AG10803 (cell line): ENCODE data around the gene SCCPDH.
"Not testable (repeated sequence)": the region's sequence is repeated elsewhere in the genome, so short reads cannot be mapped to it uniquely, and the experiment has no call there.

ENCODE experiments used
- DNase-seq: peaks from one replicate; pipeline ENCODE4 v3.0.0; 2010; ENCODE audit warnings: low read depth
- H3K4me3 ChIP-seq: 2 replicates; pipeline ENCODE4 v1.5.1; 2011; ENCODE audit warnings: mild to moderate bottlenecking, low read length, control low read depth
- TF ChIP-seq, protein P1 (sequence below): conservative IDR thresholded peaks from 2 replicates; pipeline ENCODE4 v1.5.1; 2011; ENCODE audit warnings: mild to moderate bottlenecking, low read length, control low read depth, inconsistent platforms

SCCPDH gene

DNA sequence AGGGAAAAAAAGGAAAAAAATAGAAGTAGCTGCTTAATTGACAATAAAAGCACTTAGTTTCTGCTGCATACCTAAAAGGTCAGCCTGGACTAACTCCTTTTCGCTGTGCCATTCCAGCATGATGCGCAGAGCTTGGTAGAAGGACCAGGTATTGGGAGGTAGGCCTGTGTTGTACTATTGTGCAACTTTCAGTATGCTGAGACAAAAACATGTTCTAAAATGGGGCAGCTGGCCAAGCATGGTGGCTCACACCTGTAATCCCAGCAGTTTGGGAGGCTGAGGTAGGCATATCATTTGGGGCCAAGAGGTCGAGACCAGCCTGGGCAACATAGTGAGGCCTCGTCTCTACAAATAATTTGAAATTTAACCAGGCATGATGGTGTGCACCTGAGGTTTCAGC lies 15.0 kb upstream of the SCCPDH start:
- DNase-seq, result no peak
- TF ChIP-seq, protein P1, sequence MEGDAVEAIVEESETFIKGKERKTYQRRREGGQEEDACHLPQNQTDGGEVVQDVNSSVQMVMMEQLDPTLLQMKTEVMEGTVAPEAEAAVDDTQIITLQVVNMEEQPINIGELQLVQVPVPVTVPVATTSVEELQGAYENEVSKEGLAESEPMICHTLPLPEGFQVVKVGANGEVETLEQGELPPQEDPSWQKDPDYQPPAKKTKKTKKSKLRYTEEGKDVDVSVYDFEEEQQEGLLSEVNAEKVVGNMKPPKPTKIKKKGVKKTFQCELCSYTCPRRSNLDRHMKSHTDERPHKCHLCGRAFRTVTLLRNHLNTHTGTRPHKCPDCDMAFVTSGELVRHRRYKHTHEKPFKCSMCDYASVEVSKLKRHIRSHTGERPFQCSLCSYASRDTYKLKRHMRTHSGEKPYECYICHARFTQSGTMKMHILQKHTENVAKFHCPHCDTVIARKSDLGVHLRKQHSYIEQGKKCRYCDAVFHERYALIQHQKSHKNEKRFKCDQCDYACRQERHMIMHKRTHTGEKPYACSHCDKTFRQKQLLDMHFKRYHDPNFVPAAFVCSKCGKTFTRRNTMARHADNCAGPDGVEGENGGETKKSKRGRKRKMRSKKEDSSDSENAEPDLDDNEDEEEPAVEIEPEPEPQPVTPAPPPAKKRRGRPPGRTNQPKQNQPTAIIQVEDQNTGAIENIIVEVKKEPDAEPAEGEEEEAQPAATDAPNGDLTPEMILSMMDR, result no peak
- no peak overlapping the region for H3K4me3 ChIP-seq

DNA sequence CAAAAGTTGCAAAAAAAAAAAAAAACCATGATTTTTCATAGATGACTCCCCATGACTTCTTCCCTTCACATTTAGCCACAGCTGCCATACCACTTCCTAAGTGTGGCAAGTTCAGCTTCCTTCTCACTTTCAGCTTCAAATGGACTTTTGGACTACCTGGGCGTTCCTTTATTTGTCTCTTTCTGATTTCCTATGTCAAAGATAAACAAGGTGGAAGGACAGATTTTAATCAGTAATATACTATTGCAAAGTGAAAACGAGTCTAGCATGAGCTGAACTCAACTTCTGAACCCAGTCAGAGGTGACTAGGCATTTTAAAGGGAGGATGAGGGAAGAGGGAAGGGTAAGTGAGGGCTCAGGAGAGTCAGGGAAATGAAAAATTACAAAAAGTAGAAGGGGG lies 14.4 kb upstream of the SCCPDH start:
- TF ChIP-seq, protein P1, result no peak
- H3K4me3 ChIP-seq, result no peak overlapping the region
- no peak for DNase-seq

DNA sequence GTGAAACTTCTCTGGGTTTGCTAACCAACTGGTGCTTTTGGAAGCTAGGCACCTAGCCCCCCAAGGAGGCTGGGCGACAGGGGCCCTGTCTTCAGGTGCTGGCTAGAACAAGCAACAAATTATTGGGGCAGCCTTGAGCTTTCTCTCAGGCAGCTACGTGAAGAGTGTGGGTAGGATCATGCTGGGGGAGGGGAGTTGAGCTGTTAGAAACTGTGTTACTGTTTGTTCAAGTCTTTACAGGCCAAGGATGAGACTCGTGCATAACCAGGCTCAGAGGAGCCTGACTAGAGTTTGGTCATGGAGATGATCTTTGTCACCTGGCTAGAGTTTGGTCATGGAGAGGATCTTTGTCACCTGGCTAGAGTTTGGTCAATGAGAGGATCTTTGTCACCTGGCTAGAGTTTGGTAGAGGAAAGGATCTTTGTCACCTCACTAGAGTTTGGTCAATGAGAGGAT lies 12.6 kb upstream of the SCCPDH start:
- TF ChIP-seq, protein P1, result no peak
- DNase-seq, result no peak
- H3K4me3 ChIP-seq, result no peak overlapping the region

DNA sequence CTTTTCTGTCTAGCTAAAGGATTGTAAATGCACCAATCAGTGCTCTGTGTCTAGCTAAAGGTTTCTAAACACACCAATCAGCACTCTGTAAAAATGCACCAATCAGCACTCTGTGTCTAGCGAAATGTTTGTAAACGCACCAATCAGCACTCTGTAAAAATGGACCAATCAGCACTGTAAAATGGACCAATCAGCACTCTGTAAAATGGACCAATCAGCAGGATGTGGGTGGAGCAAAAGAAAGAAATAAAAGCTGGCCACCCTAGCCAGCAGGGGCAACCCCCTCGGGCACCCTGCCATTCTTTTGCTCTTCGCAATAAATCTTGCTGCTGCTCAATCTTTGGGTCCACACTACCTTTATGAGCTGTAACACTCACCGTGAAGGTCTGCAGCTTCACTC lies 11.8 kb upstream of the SCCPDH start:
- not testable (repeated sequence) for DNase-seq, H3K4me3 ChIP-seq

DNA sequence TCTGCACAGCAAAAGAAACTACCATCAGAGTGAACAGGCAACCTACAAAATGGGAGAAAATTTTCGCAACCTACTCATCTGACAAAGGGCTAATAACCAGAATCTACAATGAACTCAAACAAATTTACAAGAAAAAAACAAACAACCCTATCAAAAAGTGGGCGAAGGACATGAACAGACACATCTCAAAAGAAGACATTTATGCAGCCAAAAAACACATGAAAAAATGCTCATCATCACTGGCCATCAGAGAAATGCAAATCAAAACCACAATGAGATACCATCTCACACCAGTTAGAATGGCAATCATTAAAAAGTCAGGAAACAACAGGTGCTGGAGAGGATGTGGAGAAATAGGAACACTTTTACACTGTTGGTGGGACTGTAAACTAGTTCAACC lies 4.8 kb upstream of the SCCPDH start:
- DNase-seq, H3K4me3 ChIP-seq: not testable (repeated sequence)

DNA sequence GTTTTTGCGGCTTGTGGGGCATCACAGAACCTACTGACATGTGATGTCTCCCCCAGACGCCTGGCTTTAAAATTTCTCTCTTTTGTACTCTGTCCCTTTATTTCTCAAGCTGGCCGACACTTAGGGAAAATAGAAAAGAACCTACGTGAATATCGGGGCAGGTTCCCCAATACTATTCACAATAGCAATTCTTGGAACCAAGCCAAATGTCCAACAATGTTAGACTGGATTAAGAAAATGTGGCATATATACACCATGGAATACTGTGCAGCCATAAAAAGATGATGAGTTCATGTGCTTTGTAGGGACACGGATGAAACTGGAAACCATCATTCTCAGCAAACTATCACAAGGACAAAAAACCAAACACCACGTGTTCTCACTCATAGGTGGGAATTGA lies 3.4 kb upstream of the SCCPDH start:
- not testable (repeated sequence) for DNase-seq, H3K4me3 ChIP-seq

DNA sequence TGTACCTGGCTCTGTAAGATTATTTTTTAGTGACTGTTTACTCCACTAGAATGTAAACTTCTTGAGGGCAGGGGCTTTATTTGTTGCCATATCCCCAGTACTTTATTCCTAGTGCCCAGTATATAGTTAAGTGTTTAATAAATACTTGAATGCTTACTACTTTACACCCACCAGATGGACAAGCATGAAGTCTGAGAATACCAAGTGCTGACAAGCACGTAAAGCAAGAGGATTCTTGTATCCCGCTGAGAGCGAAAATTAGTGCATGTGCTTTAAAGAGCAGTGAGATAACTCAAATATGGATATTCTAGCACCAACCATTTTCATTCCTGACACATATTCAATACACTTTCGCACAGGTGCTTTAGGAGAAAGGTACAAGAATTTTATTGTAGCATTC lies 1.5 kb upstream of the SCCPDH start:
- H3K4me3 ChIP-seq, result no peak overlapping the region
- no peak for DNase-seq
- TF ChIP-seq, protein P1, result no peak

DNA sequence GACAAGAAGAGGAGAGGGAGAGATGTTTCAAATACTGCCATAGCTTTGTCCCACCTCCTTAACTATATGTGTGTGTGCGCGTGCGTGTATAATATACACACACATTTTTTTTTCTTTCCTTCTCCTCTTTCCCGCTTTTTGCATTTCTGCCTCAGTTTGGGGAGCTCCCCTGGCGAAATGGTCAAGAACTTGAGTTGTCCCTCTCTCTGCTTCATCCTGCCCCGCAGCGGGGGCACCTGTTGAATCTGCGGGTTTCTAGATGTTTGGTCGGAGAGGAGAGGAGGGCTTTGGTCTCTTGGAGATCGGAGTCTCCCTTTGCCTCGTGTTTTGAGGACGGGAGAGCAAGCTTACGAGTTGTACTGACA lies 504 bp downstream of the SCCPDH start:
- peak; percentile 31 for DNase-seq
- TF ChIP-seq, protein P1, result no peak
- H3K4me3 ChIP-seq, result peak overlapping the region; percentile 78

DNA sequence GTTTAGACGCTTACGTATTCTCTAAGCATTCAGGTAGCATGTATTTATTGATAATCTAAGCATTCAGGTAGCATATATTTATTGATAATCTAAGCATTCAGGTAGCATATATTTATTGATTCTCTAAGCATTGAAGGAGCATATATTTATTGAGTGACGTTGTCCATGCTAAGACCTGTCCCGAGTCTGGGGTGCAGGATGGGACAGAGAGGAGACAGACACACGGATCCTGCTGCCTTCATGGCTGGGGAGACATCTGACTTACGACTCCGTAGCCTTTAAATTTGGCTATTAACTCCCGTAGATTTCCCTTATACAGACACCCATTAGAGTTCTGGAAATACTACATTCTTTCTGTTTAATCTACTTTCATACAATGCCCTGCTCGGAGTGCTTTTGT lies 982 bp downstream of the SCCPDH start:
- TF ChIP-seq, protein P1, result no peak
- peak overlapping the region; percentile 78 for H3K4me3 ChIP-seq
- no peak for DNase-seq
